HL-60 (cell line): ENCODE data around the gene IFT81.
"Not testable (repeated sequence)": the region's sequence is repeated elsewhere in the genome, so short reads cannot be mapped to it uniquely, and the experiment has no call there.

ENCODE experiments used
- DNase-seq, 2 experiments: peaks; one replicate each; pipeline ENCODE4 v3.0.0-alpha.2; 2010 to 2020; ENCODE audit warnings: low read depth in 1 of 2, low spot score in 1 of 2
- H3K27ac ChIP-seq: fragments of 250-450 bp; sonication (Bioruptor Pico); replicated peaks from 2 replicates; pipeline ENCODE4 v1.5.1; 2020; ENCODE audit warnings: mild to moderate bottlenecking, moderate library complexity
- H3K27me3 ChIP-seq: fragments of 250-450 bp; sonication (Bioruptor Pico); 2 replicates; pipeline ENCODE4 v1.5.1; 2021; ENCODE audit warnings: mild to moderate bottlenecking, moderate library complexity; ENCODE audit not compliant: insufficient read depth, poor library complexity, severe bottlenecking
- H3K4me3 ChIP-seq: replicated peaks from 2 replicates; pipeline ENCODE4 v1.5.1; 2011; ENCODE audit warnings: mild to moderate bottlenecking, control low read depth, low read length; ENCODE audit not compliant: insufficient read depth
- GABPA ChIP-seq: IDR thresholded peaks from 2 replicates; pipeline ENCODE4 v1.6.1; 2012; ENCODE audit warnings: low read depth
- POLR2AphosphoS5 ChIP-seq: IDR thresholded peaks from 2 replicates; pipeline ENCODE4 v1.6.1; 2012; ENCODE audit warnings: low read depth
- SPI1 ChIP-seq: IDR thresholded peaks from 2 replicates; pipeline ENCODE4 v1.6.1; 2012; ENCODE audit warnings: low read depth, mild to moderate bottlenecking, borderline replicate concordance
- TF ChIP-seq, protein P1 (sequence below): IDR thresholded peaks from 2 replicates; pipeline ENCODE4 v1.6.1; 2012; ENCODE audit warnings: low read depth; ENCODE audit not compliant: insufficient replicate concordance
- TF ChIP-seq, protein P2 (sequence below): IDR thresholded peaks from one replicate; pipeline ENCODE4 v1.5.1; 2011; ENCODE audit warnings: low read length, control low read depth, inconsistent platforms; ENCODE audit not compliant: insufficient read depth

IFT81 gene

DNA sequence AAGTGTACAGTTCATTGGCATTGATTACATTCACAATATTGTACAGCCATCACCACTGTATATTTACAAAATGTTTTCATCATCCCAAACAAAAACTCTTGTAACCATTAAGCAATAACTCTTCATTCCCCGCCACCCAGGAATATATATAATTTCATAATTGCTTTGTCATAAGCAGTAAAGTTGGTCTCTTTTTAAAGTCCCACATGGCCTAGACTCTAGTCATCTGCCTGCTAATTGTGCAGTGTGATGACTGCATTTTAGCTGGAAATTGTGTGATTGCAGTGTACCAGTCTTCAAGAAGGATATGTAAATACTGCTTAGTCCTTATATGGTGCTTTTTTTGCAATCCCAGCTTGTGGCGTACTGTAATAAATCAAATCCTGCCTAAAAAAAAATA, 81.8 kb downstream of the IFT81 start:
- H3K27ac ChIP-seq: no peak overlapping the region
- H3K4me3 ChIP-seq: no peak overlapping the region
- TF ChIP-seq SPI1: no peak
- TF ChIP-seq, protein P1, sequence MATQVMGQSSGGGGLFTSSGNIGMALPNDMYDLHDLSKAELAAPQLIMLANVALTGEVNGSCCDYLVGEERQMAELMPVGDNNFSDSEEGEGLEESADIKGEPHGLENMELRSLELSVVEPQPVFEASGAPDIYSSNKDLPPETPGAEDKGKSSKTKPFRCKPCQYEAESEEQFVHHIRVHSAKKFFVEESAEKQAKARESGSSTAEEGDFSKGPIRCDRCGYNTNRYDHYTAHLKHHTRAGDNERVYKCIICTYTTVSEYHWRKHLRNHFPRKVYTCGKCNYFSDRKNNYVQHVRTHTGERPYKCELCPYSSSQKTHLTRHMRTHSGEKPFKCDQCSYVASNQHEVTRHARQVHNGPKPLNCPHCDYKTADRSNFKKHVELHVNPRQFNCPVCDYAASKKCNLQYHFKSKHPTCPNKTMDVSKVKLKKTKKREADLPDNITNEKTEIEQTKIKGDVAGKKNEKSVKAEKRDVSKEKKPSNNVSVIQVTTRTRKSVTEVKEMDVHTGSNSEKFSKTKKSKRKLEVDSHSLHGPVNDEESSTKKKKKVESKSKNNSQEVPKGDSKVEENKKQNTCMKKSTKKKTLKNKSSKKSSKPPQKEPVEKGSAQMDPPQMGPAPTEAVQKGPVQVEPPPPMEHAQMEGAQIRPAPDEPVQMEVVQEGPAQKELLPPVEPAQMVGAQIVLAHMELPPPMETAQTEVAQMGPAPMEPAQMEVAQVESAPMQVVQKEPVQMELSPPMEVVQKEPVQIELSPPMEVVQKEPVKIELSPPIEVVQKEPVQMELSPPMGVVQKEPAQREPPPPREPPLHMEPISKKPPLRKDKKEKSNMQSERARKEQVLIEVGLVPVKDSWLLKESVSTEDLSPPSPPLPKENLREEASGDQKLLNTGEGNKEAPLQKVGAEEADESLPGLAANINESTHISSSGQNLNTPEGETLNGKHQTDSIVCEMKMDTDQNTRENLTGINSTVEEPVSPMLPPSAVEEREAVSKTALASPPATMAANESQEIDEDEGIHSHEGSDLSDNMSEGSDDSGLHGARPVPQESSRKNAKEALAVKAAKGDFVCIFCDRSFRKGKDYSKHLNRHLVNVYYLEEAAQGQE: no peak
- TF ChIP-seq GABPA: no peak
- TF ChIP-seq, protein P2, sequence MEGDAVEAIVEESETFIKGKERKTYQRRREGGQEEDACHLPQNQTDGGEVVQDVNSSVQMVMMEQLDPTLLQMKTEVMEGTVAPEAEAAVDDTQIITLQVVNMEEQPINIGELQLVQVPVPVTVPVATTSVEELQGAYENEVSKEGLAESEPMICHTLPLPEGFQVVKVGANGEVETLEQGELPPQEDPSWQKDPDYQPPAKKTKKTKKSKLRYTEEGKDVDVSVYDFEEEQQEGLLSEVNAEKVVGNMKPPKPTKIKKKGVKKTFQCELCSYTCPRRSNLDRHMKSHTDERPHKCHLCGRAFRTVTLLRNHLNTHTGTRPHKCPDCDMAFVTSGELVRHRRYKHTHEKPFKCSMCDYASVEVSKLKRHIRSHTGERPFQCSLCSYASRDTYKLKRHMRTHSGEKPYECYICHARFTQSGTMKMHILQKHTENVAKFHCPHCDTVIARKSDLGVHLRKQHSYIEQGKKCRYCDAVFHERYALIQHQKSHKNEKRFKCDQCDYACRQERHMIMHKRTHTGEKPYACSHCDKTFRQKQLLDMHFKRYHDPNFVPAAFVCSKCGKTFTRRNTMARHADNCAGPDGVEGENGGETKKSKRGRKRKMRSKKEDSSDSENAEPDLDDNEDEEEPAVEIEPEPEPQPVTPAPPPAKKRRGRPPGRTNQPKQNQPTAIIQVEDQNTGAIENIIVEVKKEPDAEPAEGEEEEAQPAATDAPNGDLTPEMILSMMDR: no peak
- no peak for TF ChIP-seq POLR2AphosphoS5
- DNase-seq: no peak
- no peaks in the 10 kb centered on the region for H3K27me3 ChIP-seq

DNA sequence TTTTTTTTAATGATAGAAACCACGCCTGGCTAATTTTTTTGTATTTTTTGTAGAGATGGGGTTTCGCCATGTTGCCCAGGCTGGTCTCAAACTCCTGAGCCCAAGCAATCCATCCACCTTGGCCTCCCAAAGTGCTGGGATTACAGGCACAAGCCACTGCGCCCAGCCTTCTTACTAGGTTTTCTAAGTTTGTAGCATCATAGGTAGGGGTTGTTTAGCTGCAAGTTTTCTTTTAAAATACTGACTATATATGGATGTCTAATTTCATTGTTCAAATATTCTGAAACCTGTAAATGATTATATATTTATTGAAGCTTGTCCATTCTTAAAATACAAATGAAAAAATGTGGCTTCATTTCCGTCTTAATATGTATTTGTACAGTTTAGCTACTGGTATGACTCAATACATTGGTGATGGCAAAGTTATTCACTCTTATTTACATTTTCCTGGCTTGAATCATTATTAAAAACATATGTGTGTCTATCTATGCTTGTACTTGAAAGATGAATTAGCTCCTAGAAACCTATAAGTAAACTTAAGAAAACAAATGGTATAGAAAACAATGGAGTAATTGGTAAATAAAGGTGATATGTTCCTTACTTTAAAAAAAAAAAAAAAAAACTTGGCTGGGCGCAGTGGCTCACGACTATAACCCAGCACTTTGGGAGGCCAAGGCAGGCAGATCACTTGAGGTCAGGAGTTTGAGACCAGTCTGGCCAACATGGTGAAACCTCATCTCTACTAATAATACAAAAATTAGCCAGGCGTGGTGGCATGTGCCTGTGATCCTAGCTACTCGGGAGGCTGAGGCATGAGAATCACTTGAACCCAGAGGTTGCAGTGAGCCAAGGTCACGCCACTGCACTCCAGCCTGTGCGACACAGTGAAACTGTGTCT, 87.7 kb downstream of the IFT81 start:
- H3K27ac ChIP-seq, DNase-seq, H3K4me3 ChIP-seq, H3K27me3 ChIP-seq: not testable (repeated sequence)

DNA sequence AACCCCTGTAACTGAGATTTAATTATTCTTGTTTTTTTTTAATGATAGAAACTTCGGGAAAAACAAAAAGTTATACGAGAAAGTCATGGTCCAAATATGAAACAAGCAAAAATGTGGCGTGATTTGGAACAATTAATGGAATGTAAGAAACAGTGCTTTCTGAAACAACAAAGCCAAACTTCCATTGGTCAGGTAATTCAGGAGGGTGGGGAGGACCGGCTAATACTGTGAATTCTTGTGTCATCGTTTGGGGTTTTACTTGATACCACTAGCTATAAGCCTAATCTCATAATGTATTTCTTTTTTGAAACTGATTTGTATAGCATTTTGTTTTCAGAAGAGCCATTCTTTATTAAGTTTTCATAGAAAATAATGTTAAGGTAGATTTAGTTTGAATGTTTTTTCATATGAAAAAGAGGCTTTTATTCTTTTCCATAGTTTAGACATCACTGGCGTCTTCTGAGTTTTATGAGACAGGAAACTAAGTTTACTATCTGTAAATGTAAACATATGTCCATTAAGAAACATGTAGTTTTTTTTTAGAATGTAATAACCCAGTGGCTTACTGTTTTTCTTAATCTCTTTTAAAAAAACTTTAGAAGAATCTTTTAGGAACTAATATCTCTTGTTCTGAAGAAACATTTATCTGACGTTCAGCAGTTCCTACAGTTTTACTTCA, 94.0 kb downstream of the IFT81 start:
- TF ChIP-seq GABPA: no peak

DNA sequence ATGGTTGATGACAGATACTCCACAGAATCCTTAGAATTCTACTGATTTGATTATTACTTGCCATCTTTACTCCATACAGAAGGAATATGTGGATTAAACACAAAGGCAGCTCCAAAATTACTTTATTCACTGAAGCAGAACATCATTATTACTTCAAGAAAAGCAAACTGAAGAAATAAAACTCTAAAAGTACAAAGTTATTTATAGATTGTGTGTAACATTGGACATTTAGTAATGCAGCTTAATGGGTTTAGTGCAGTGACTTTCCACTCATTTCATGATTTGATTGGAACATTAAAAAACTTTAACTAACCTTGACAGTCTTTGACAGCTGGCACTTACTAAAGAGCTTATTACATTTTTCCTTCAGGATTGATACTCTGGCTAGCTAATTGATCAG, 97.9 kb downstream of the IFT81 start:
- no peak for DNase-seq
- Histone ChIP-seq H3K27ac (no peak overlapping the region), H3K27me3 (no peaks in the 10 kb centered on the region), H3K4me3 (no peak overlapping the region)
- TF ChIP-seq, protein P1: no peak
- TF ChIP-seq GABPA (no peak), POLR2AphosphoS5 (no peak), SPI1 (no peak)
- TF ChIP-seq, protein P2: no peak

More for the DNA sequence above, 94.0 kb downstream of the IFT81 start:
- no peak for DNase-seq
- H3K27me3 ChIP-seq: no peaks in the 10 kb centered on the region
- H3K4me3 ChIP-seq: no peak overlapping the region
- no peak overlapping the region for H3K27ac ChIP-seq
